K562 (cell line): ENCODE measurements around the gene KISS1R. TPM values are rescaled to one million over a fixed set of nuclear protein-coding genes. Genes with fewer than 3 reads are reported as not detected.

Experiments used
- ATAC-seq: fragments of 200-7000 bp; cut with Tn5 transposase; 3 replicates; pipeline ENCODE4 v1.9.1; 2020; ENCODE audit warnings: moderate library complexity
- BruUV-seq: library from RNA; stranded (reverse); fragments of 400-500 nt; replicated peaks from 2 replicates; lab custom pipeline; 2021; lab: Mats Ljungman, UMichigan
- CTCF ChIA-PET: fragments of 300-600 bp; formaldehyde crosslinking; extraction: SDS; loops from one replicate; lab custom pipeline; 2021; ENCODE audit warnings: low intra/inter-chr PET ratio; lab: Yijun Ruan, JAX
- POLR2A ChIA-PET: fragments of 300-600, 350-650 bp; sonication (Branson Sonifier 250); formaldehyde crosslinking; extraction: SDS; loops from one replicate; lab custom pipeline; 2021; ENCODE audit warnings: antibody characterized with exemption, inconsistent platforms; lab: Yijun Ruan, JAX
- DNase-seq, 4 experiments: peaks; one replicate each; pipeline versions ENCODE4 v3.0.0 to v3.0.0-alpha.2; 2011 to 2018; ENCODE audit warnings: low spot score in 3 of 4, mixed read lengths in 3 of 4; ENCODE audit errors: extremely low read depth in 1 of 4
- FAIRE-seq: peaks from 2 replicates; lab custom pipeline; 2011; peaks lifted over from hg19 to GRCh38; lab: Jason Lieb, UNC
- H2AFZ ChIP-seq: 2 replicates; pipeline ENCODE4 v1.6.0; 2011; ENCODE audit warnings: low read depth, low read length, control low read depth, inconsistent platforms
- H3K27ac ChIP-seq: fragments of 200-600 bp; 3 replicates; pipeline ENCODE4 v1.8.0; 2011; ENCODE audit warnings: low read depth, mild to moderate bottlenecking, control low read depth, inconsistent platforms, low read length, moderate library complexity, mixed read lengths; ENCODE audit errors: extremely low read depth
- H3K27me3 ChIP-seq, 2 experiments: fragments of 300-600 bp in 1 of 2; 2 replicates in 1 of 2; 3 replicates in 1 of 2; pipeline versions ENCODE4 v1.6.0 to v1.8.0; 2011; ENCODE audit warnings: inconsistent platforms in 2 of 2, low read length in 2 of 2, mild to moderate bottlenecking in 1 of 2, mixed read lengths in 1 of 2, moderate library complexity in 1 of 2; ENCODE audit not compliant: control insufficient read depth in 2 of 2, insufficient read depth in 2 of 2
- H3K36me3 ChIP-seq: fragments of 300-600 bp; 3 replicates; pipeline ENCODE4 v1.8.0; 2011; ENCODE audit warnings: mild to moderate bottlenecking, low read length, inconsistent platforms; ENCODE audit not compliant: control insufficient read depth, insufficient read depth
- H3K4me1 ChIP-seq, 2 experiments: fragments of 200-600 bp in 1 of 2; replicated peaks in 1 of 2; 2 replicates in 1 of 2; 3 replicates in 1 of 2; pipeline versions ENCODE4 v1.5.1 to v1.8.0; 2011; ENCODE audit warnings: inconsistent platforms in 2 of 2, low read length in 2 of 2, mild to moderate bottlenecking in 1 of 2, mixed read lengths in 1 of 2, moderate library complexity in 1 of 2; ENCODE audit not compliant: control insufficient read depth in 2 of 2, insufficient read depth in 2 of 2
- H3K4me2 ChIP-seq: 2 replicates; pipeline ENCODE4 v1.6.1; 2011; ENCODE audit warnings: low read length, control low read depth, inconsistent platforms, mixed read lengths; ENCODE audit not compliant: insufficient read depth
- H3K4me3 ChIP-seq: fragments of 200-600 bp; sonication (generic), shearing (Covaris generic); 2 replicates; pipeline ENCODE4 v1.5.1; 2016; ENCODE audit warnings: control low read depth, inconsistent platforms
- H3K79me2 ChIP-seq: fragments of 200-600 bp; 3 replicates; pipeline ENCODE4 v1.8.0; 2011; ENCODE audit warnings: low read length, inconsistent platforms; ENCODE audit not compliant: control insufficient read depth, insufficient read depth
- H3K9ac ChIP-seq, 2 experiments: 2 replicates each; pipeline versions ENCODE4 v1.6.0 to v1.6.1; 2011; ENCODE audit warnings: low read depth in 2 of 2, low read length in 2 of 2, control low read depth in 1 of 2, inconsistent platforms in 1 of 2, mild to moderate bottlenecking in 1 of 2, mixed read lengths in 1 of 2; ENCODE audit not compliant: insufficient read depth in 1 of 2
- H3K9me1 ChIP-seq: one replicate; pipeline ENCODE4 v1.6.0; 2011; ENCODE audit warnings: inconsistent platforms, mild to moderate bottlenecking, low read length, moderate library complexity; ENCODE audit not compliant: control insufficient read depth, insufficient read depth
- H3K9me3 ChIP-seq: replicated peaks from 2 replicates; pipeline ENCODE4 v1.5.1; 2011; ENCODE audit warnings: low read depth, low read length, inconsistent platforms; ENCODE audit not compliant: control insufficient read depth, insufficient read depth
- H4K20me1 ChIP-seq: replicated peaks from 2 replicates; pipeline ENCODE4 v1.6.1; 2011; ENCODE audit warnings: low read length, inconsistent platforms, mixed read lengths; ENCODE audit not compliant: control insufficient read depth, insufficient read depth
- GTF2F1 ChIP-seq: IDR thresholded peaks from 2 replicates; pipeline ENCODE4 v1.6.1; 2011; ENCODE audit warnings: low read depth, low read length, improper control_type of control experiment
- HNRNPL ChIP-seq: fragments of 200-400 bp; formaldehyde crosslinking; IDR thresholded peaks from 2 replicates; pipeline ENCODE4 v1.6.1; 2017; ENCODE audit warnings: low read depth, mild to moderate bottlenecking, low read length
- RBFOX2 ChIP-seq: fragments of 200-400 bp; formaldehyde crosslinking; IDR thresholded peaks from 2 replicates; pipeline ENCODE4 v1.6.1; 2017; ENCODE audit warnings: low read depth, mild to moderate bottlenecking, low read length, moderate library complexity
- TEAD4 ChIP-seq, 2 experiments: sonication (generic) in 1 of 2; formaldehyde crosslinking in 1 of 2; IDR thresholded peaks; 2 replicates each; pipeline versions ENCODE4 v1.6.1 to v1.8.0; 2012 to 2022; ENCODE audit warnings: borderline replicate concordance in 1 of 2, inconsistent platforms in 1 of 2, low read length in 1 of 2, mild to moderate bottlenecking in 1 of 2, missing genetic modification reagents in 1 of 2
- ZBTB33 ChIP-seq: sonication (generic); formaldehyde crosslinking; IDR thresholded peaks from 2 replicates; pipeline ENCODE4 v1.8.1; 2023; ENCODE audit warnings: mild to moderate bottlenecking, missing genetic modification reagents
- ZKSCAN8 ChIP-seq: fragments of 200-800 bp; sonication (Bioruptor generic); IDR thresholded peaks from 2 replicates; pipeline ENCODE4 v1.6.1; 2016; ENCODE audit warnings: missing genetic modification characterization, missing compliant biosample characterization
- ZNF282 ChIP-seq: sonication (generic); formaldehyde crosslinking; IDR thresholded peaks from 2 replicates; pipeline ENCODE4 v1.8.1; 2023; ENCODE audit warnings: missing genetic modification reagents
- WGBS: fragments of 100-300 bp; shearing (Covaris generic); methylation state at CpG from one replicate; pipeline ENCODE4 v1.1.6; 2016; ENCODE audit warnings: low coverage, mixed read lengths; ENCODE audit not compliant: insufficient coverage; ENCODE audit errors: missing lambda C conversion rate; 5-methylcytosine and 5-hydroxymethylcytosine counted together
- in situ Hi-C: fragments of 300-500 bp; cut with MboI; formaldehyde crosslinking; loops from 4 replicates; pipeline ENCODE4 v1.15.0; 2018; ENCODE audit warnings: inconsistent platforms, mixed read lengths
- intact Hi-C: fragments of 100-400 bp; cut with micrococcal nuclease; formaldehyde crosslinking; loops from 2 replicates; pipeline ENCODE4 v1.14.2; 2022
- polyA plus RNA-seq, 8 experiments: library from polyadenylated mRNA; depleted of rRNA in 4 of 8; stranded (reverse) in 5 of 8; unstranded in 3 of 8; fragments of >200 nt; fragmentation: Nextera tagmentation in 2 of 8; fragmentation: Illumina TruSeq in 1 of 8; extraction: Ambion mirVana in 2 of 8; extraction: Trizol in 1 of 8; gene quantifications; 2 replicates each; pipeline versions ENCODE4 v1.2.1 to v1.2.3, GENCODE V29; 2011 to 2014; ENCODE audit warnings: inconsistent platforms in 1 of 8, missing spikeins in 1 of 8
- total RNA-seq, 7 experiments: library from RNA; depleted of rRNA in 6 of 7; stranded (reverse); fragments of >200 nt in 6 of 7; fragmentation: Illumina TruSeq in 2 of 7; extraction: Trizol in 2 of 7; gene quantifications; 2 replicates each; pipeline versions ENCODE4 v1.2.1 to v1.2.3, GENCODE V29; 2011 to 2021; ENCODE audit warnings: low replicate concordance in 1 of 7
- TF ChIP-seq, protein P1 (sequence below): fragments of 450-650 bp; IDR thresholded peaks from 2 replicates; pipeline ENCODE4 v1.6.1; 2016; ENCODE audit warnings: low read depth, mild to moderate bottlenecking, moderate library complexity

The KISS1R gene
- total and polyA plus RNA-seq, 9 of the 15 experiments (the other 6 are each of a cell fraction or from before 2014, with no cell fraction given) = 0.37 to 39.4 (median 2.0) TPM

- TF ChIP-seq TEAD4 (IDR thresholded peaks at IDR 0.05; ENCODE audit: low read length) (no peak), TEAD4 (CRISPR knock-in tag; IDR thresholded peaks at IDR 0.05; ENCODE audit: borderline replicate concordance) (no peak), GTF2F1 (no peak), ZBTB33 (peak; percentile 18; the same call in 1 of the 2 replicates), ZNF282 (CRISPR knock-in tag) (no peak), RBFOX2 (0 out of 2 replicates have a peak, but pooled peaks have one; percentile 27), ZKSCAN8 (no peak), HNRNPL (peak; percentile 89; the same call in 1 of the 2 replicates)
- TF ChIP-seq, protein P1, sequence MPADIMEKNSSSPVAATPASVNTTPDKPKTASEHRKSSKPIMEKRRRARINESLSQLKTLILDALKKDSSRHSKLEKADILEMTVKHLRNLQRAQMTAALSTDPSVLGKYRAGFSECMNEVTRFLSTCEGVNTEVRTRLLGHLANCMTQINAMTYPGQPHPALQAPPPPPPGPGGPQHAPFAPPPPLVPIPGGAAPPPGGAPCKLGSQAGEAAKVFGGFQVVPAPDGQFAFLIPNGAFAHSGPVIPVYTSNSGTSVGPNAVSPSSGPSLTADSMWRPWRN = no peak
- Histone ChIP-seq H3K4me2 (no peak overlapping the region), H3K9me1 (peaks cover 10% of the 10 kb centered on the region), H3K79me2 (peaks cover 85% of the 10 kb centered on the region), H3K9ac (no peak overlapping the region), H3K4me3 (no peak overlapping the region), H2AFZ (no peak overlapping the region), H3K36me3 (peaks cover 74% of the 10 kb centered on the region; the same call in 2 of the 3 replicates), H3K4me1 (peaks cover 13 to 64% of the 10 kb centered on the region in 2 experiments), H3K9me3 (no peaks in the 10 kb centered on the region), H4K20me1 (peaks cover 27% of the 10 kb centered on the region), H3K27me3 (no peaks in the 10 kb centered on the region), H3K27ac (no peak overlapping the region)
- DNase-seq (no peak), ATAC-seq (no peak), FAIRE-seq (no peak)
- ChIA-PET POLR2A (interaction anchor here (1.8 kb wide), 1 partner anchor 21 kb away, joined by 4 read pairs; no protein-coding TSS in a partner anchor), CTCF (no interaction called here)
- in situ Hi-C loops (no loop called here), intact Hi-C loops (no loop called here)
- no TSS peak for BruUV-seq
- 93% methylated on average over 23 of the region's 64 CpGs for WGBS
Observed at GRCh38 chr19:940591-941291, 23.6 kb downstream of the KISS1R start.
